ENCODE measurements around the gene FAM174B.

FAM174B gene

DNA sequence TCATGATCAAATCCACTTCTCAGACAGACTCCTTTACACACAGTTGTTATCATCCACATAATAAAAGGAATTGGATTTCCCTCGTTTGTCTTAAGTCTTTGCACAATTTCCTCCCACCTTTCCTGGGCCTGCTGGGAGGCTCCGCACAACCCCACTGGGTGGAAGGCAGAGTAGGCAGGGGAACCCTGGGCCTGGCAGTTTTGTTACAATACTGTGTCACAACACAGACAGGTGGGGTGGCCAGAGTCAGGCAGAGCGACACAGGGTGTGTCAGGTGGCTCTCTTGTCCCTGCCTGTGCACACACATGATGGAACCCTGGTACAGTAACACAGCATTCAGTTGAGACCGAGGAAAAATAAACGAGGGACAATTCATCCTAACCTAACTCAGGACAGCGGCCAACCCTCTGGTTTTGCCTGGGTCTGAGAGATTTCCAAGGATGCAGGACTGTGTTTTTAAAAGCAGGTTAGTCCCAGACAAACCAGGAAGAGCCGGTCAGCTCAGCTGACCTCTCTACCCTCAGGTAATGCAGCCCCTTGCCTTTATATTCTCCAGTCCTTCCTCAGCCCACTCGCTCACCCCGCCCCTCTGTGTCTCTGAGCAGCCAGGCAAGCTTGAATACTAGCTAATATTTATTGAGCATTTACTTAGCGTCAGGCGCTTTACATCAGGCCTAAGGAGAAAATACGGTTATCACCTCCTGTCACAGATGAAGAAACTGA, 8.8 kb upstream of the FAM174B start:
- no peak for DNase-seq (ENCODE audit: low spot score)

- no peak for DNase-seq (ENCODE audit: low spot score)
Observed at GRCh38 chr15:92663250-92663951, 7.8 kb upstream of the FAM174B start.

GRCh38 chr15:92662762-92663161, 7.2 kb upstream of the FAM174B start:
- DNase-seq (ENCODE audit: low spot score): no peak

DNA sequence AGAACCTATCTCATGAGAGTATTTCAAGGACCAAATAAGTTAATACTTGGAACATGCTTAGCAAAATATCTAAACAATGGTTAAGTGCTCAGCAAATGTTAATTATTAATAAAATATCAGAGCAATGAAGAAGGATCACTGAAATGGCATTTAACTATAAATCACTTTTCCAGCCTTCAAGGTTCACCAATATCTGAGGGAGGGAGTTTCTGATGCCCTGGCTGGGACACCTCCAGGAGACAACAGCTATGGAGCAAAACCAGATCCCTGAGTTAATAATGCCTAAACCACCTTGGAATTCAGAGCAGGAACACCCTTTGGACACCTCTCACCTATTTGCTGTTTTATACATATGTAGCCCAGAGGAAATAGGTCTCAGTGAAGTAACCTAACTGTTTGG, 6.4 kb upstream of the FAM174B start:
- no peak for DNase-seq (ENCODE audit: low spot score)

DNA sequence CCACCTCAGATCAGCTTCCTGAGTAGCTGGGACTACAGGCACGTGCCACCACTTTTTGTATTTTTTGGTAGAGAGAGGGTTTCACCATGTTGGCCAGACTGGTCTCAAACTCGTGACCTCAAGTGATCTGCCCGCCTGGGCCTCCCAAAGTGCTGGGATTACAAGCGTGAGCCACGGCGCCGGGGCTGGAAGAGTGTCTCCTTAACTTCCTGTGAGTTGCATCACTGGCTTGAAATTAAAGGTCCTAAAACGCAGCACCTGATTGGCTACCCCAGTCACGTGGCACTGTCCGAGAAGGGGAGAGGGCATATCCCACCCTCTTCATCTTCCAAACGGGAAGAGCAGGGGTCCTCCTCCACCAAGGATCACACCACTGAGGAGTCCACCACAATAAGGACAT, 5.5 kb upstream of the FAM174B start:
- DNase-seq (ENCODE audit: low spot score): no peak

- no peak for DNase-seq (ENCODE audit: low spot score)
Observed at GRCh38 chr15:92657486-92657885, 1.9 kb upstream of the FAM174B start.

- DNase-seq (ENCODE audit: low spot score): no peak
Observed at GRCh38 chr15:92656089-92656488, 514 bp upstream of the FAM174B start.

DNA sequence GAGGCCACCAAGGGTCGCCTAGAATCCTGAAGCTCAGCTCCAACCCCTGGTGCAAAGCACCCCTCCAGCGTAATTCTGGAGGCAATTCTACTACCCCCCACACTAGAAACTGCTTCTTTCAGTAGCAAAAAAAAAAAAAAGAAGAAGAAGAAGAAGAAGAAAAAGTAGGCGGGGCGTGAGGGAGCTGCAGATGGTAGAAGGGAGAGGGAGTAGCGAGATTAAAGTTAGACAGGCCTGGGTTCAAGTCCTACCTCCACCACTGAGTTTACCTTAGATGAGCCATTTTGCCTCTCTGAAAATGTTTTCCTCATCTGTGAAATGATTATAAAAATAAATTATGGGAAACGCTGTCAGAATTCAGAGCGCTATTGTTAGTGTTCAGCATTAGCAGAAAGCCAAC, 913 bp downstream of the FAM174B start:
- no peak for DNase-seq (ENCODE audit: low spot score)

GRCh38 chr15:92653836-92654539, 1.6 kb downstream of the FAM174B start:
- no peak for DNase-seq (ENCODE audit: low spot score)

DNA sequence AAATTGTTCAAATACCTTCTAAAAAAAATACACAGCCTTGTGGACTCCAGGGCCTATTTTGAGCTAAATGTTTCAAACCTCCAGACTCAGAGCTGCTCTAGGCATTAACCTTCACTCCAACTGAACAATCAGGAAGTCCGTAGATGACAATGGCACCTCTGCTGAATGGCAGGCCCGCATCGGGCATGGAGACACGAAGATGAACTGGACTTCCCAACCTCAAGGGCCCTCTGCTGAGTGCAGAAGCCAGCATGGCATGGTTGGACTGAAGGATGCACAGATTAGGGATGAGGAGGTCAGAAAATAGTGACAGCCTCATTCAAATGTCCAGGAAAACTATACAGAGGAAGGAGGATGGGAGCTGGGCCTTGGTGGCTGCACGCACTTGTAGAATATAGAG, 2.2 kb downstream of the FAM174B start:
- DNase-seq (ENCODE audit: low spot score): no peak

- DNase-seq (ENCODE audit: low spot score): no peak
Observed at GRCh38 chr15:92652576-92652966, 3.0 kb downstream of the FAM174B start.

DNA sequence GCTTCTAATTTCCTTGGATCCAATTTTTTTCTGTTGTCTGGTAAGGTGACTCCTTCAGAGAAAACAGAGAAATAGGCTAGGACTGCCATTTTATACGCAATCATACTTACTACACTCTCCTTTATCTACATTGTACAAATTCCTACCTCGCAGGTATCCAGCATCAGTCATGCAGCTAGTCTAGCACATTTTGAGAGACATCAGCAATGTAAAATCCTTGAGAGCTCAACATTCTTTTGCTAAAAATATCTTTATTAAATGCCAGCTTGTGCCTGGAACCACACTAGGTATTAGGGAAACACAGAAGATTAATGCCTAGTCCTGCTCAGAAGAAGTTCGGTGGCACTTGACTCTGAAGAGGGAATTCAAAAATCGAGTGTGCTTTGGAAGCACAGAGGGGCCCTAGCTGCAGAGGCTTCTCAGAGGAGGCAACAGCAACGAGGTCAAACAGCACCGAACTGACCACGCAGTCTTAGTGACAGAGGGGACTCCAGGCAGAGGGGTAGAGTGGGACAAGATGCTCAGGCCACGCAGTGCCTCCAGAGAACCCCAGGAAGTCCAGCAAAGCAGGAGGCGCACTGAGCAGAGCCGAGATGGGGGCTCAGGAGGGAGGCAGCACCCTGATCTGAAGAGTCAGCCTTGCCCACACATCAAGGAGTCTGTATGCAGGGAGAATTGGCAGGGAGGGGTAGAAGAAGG, 3.5 kb downstream of the FAM174B start:
- no peak for DNase-seq (ENCODE audit: low spot score)

GRCh38 chr15:92650966-92651365, 4.6 kb downstream of the FAM174B start:
- DNase-seq (ENCODE audit: low spot score): no peak

DNA sequence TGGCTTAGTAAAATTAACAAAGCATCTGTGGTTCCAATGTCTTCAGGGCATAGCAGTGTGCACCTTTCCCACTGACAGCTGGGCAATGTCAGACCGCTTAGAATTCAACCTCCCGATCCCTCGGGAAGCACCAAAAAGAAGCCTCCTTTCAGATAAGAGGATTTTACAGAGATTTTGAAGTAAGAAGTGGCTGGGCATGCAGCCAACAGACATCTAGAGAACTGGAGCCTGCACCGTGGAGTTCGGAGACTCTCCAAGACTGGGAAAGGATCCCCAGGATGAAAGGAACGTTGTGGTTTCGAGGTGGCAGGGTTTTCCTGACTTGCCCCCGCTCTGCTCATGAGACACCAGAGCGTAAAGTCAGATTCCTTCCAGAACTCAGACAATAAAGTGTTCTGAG, 5.3 kb downstream of the FAM174B start:
- DNase-seq (ENCODE audit: low spot score): no peak

DNA sequence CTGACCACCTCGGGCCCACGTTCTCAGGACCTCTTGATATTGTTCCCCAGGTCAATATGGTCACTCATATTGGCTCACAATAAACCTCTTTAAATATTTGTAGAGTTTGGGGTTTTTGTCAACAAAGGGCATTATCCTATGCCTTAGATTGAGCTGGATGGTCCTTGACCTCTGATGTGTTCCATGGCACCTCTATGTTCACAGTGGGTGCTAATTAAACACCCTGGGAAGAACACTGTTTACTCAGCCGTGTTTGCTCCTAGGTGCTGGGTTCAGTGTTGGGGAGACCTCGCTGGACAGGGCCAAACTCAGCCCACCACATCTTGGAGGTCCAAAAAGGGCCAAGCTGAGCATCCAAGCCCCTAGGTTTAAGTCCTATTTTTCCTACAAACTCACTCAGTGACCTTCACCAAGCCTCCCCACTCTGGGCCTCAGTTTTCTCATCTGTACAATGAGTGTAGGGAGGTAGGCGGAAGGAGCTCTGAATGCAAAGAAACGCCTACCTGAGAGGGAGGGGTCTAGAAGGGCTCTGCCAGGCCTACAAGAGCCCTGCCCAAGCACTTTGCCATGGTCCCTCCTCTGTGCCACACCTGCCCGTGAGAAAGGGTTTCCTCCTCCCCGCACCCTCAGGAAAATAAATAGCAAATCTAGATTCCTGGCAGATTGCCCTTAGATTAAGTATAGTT, 7.2 kb downstream of the FAM174B start:
- no peak for DNase-seq (ENCODE audit: low spot score)

DNA sequence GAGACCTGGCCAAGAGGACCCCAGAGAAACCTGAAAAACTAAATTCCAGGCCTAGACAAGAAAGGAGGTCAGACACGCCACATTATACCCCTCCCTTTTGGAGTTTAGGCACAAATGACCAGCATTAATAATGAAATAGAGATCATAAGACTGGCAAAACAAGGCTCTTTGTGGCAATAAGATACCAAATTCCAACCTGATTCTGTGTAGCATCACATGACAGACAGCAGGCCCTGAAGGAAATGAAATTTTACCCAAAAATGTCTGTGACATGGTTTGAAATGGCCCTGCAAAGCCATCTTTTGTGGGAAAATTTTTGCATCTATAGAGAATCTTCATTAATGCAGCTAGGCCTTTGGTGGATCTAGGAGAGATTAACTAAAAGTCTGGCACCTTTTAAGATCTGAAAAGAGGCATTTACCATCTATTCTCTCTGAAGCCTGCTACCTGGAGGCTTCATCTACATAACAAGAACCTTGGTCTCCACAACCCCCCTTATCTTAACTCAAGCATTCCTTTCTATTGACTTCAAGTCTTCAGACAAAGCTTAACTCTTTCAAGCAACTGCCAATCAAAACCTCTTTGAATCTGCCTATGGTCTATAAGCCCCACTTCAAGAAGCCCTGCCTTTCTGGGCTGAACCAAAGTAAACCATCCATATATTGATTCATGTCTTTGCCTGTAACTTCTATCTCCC, 8.0 kb downstream of the FAM174B start:
- DNase-seq (ENCODE audit: low spot score): no peak

GRCh38 chr15:92646216-92646615, 9.4 kb downstream of the FAM174B start:
- DNase-seq (ENCODE audit: low spot score): no peak

DNA sequence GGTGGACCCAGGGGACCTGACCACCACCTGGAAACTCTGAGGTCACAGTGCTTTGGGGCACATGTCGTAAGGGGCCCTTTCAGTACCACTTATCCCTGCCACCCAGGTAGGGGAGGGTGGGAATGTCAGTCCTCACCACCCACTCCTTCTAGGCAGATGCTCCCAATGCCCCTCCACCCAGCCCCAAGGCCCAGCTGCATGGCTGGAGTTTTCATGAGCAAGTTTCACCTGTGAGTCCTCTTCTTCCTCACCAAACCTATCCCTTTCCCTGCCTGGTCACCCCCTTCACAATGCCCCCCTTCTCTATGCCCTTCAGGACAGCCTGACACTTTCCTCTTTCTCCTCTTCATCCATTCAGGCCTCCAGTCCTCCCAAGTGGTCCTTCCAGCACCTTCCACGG, 9.8 kb downstream of the FAM174B start:
- DNase-seq (ENCODE audit: low spot score): no peak

DNA sequence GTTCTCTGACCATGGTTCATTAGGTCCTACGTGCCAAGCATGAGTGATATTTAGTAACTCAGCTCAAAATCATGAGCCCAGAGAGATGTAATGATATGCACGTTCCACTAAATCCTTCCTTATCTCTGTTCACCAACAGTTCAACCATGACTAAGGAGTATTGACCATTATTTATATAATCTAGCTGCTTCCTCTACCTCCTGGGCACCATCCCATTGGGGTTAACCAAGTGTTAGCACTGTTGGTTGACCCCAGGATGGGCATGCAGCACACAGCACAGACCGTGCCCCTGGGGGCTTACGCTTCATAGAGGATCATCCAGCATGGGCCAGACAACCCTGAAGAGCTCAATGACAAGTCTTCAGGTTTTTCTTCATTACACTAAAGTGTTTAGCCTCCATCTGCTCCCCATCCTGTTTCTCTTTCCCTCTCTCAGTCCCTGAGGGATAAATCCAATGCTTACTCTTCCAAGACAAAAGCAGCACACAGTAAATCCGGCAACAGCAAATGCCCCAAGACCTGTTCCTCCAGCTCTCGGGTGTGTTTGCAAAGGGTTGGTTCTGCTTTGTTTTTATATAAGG, 10.4 kb downstream of the FAM174B start:
- DNase-seq (ENCODE audit: low spot score): no peak

- no peak for DNase-seq (ENCODE audit: low spot score)
Observed at GRCh38 chr15:92643849-92644815, 11.4 kb downstream of the FAM174B start.
